AG04450 (cell line): ENCODE results near the gene B3GALT6. TPM values are rescaled to one million over a fixed set of nuclear protein-coding genes. Genes with fewer than 3 reads are reported as not detected.

Experiments used
- CTCF ChIA-PET: fragments of 300-600, 350-600 bp; formaldehyde crosslinking; extraction: SDS; loops from one replicate; lab custom pipeline; 2022; ENCODE audit warnings: antibody characterized with exemption, inconsistent platforms; lab: Charles Lee
- POLR2A ChIA-PET: fragments of 350-600 bp; formaldehyde crosslinking; extraction: SDS; loops from one replicate; lab custom pipeline; 2021; ENCODE audit warnings: antibody characterized with exemption, inconsistent platforms; lab: Yijun Ruan, JAX
- DNase-seq: peaks from one replicate; pipeline ENCODE4 v3.0.0-alpha.2; 2011; ENCODE audit warnings: low read depth, low spot score
- H3K27ac ChIP-seq: one replicate; pipeline ENCODE4 v1.5.1; 2012; ENCODE audit warnings: low read depth, low read length, control low read depth
- H3K27me3 ChIP-seq: one replicate; pipeline ENCODE4 v1.6.0; 2012; ENCODE audit warnings: low read length; ENCODE audit not compliant: control insufficient read depth, insufficient read depth
- H3K4me3 ChIP-seq: 2 replicates; pipeline ENCODE4 v1.5.1; 2011; ENCODE audit warnings: mild to moderate bottlenecking, low read depth, low read length, control low read depth
- H3K9me3 ChIP-seq: 2 replicates; pipeline ENCODE4 v1.5.1; 2012; ENCODE audit warnings: low read length; ENCODE audit not compliant: control insufficient read depth, insufficient read depth
- polyA plus RNA-seq: library from polyadenylated mRNA; depleted of rRNA; stranded (reverse); fragments of >200 nt; gene quantifications from 2 replicates; pipeline ENCODE4 v1.2.3, GENCODE V29; 2011
- TF ChIP-seq, protein P1 (sequence below): IDR thresholded peaks from 2 replicates; pipeline ENCODE4 v1.5.1; 2011; ENCODE audit warnings: low read depth, low read length, control low read depth, inconsistent platforms

B3GALT6 gene
- polyA plus RNA-seq, 1 experiment = 15.2 TPM

DNA sequence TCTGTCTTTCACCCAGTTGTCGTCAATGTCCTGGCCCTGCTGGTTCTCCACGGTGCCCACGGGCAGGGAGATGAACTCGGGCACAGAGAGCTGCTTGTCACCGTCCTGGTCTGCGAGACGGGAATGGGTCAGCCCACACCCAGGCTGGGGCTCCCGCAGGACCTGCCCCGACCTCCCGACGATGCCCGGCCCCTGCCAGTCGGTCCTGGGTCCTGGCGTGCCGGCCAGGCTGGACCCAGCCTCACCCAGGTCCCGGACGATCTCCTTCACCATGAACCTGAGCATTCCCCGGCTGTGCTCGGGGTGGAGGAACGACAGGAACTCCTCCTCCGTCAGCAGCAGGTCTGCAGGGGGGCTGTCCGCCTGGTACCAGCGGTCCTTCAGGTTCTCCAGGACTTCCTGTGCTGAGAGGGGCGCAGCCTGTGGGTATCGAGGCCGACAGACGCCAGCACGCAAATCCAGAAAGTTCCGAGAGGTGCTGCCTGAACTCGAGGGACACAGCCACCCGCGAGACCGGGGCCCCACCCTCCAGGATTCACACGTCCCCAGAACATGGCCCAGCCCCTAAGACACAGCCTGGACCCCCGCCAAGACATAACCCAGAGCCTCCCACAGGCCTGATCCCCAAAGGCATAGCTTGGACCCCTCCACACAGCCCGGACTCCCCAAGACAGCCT lies 13.4 kb upstream of the B3GALT6 start:
- H3K27ac ChIP-seq = no peak overlapping the region
- DNase-seq = no peak
- POLR2A ChIA-PET = no interaction called here
- CTCF ChIA-PET = no interaction called here
- no peaks in the 10 kb centered on the region for H3K27me3 ChIP-seq
- TF ChIP-seq, protein P1, sequence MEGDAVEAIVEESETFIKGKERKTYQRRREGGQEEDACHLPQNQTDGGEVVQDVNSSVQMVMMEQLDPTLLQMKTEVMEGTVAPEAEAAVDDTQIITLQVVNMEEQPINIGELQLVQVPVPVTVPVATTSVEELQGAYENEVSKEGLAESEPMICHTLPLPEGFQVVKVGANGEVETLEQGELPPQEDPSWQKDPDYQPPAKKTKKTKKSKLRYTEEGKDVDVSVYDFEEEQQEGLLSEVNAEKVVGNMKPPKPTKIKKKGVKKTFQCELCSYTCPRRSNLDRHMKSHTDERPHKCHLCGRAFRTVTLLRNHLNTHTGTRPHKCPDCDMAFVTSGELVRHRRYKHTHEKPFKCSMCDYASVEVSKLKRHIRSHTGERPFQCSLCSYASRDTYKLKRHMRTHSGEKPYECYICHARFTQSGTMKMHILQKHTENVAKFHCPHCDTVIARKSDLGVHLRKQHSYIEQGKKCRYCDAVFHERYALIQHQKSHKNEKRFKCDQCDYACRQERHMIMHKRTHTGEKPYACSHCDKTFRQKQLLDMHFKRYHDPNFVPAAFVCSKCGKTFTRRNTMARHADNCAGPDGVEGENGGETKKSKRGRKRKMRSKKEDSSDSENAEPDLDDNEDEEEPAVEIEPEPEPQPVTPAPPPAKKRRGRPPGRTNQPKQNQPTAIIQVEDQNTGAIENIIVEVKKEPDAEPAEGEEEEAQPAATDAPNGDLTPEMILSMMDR = no peak
- peaks cover 14% of the 10 kb centered on the region; the same call in 1 of the 2 replicates for H3K9me3 ChIP-seq
- H3K4me3 ChIP-seq = no peak overlapping the region

DNA sequence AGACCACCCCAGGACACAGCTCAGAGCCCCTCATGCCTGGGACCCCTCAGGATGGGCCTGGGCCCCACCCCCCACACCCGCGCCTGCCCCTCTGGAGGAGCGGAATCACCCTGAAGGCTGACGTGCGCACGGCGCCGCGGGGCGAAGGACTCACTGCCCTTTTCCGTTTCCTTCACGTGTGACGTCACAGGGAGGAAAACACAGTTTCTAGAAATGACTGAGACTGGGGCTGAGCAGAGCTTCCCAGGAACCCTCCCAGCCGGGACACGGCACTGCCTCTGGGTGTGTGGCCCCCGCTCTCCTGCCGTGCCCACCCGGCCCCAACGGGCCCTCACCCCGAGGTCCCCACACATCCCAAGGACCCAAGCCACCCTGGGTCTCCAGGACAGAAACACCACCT lies 12.7 kb upstream of the B3GALT6 start:
- peaks cover 14% of the 10 kb centered on the region; the same call in 1 of the 2 replicates for H3K9me3 ChIP-seq
- ChIA-PET POLR2A (no interaction called here), CTCF (no interaction called here)
- no peak overlapping the region for H3K27ac ChIP-seq
- no peak for DNase-seq
- TF ChIP-seq, protein P1 = no peak
- H3K4me3 ChIP-seq = no peak overlapping the region
- no peaks in the 10 kb centered on the region for H3K27me3 ChIP-seq

DNA sequence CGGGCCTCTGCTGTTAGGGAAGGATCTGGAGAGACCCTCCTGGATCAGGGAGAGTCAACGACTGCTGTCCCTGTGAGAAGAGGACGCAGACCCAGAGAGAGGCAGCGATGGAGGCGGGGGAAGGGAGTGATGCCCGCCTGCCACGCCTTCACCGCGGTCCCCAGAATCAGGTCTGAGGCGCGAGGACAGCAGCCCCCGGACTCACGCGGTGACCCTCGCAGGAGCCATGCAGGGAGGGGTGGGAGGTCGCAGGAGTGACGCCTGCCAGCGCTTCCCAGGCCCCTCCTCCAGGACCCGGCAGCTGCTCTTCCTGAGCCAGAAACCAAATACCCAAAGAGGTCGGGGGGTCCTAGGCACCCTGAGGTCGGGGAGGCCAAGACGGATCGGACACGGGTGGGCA lies 11.8 kb upstream of the B3GALT6 start:
- no peak for DNase-seq
- H3K27ac ChIP-seq = no peak overlapping the region
- H3K9me3 ChIP-seq = peaks cover 14% of the 10 kb centered on the region; the same call in 1 of the 2 replicates
- no peak overlapping the region for H3K4me3 ChIP-seq
- ChIA-PET CTCF (no interaction called here), POLR2A (no interaction called here)
- no peaks in the 10 kb centered on the region for H3K27me3 ChIP-seq
- TF ChIP-seq, protein P1 = no peak

DNA sequence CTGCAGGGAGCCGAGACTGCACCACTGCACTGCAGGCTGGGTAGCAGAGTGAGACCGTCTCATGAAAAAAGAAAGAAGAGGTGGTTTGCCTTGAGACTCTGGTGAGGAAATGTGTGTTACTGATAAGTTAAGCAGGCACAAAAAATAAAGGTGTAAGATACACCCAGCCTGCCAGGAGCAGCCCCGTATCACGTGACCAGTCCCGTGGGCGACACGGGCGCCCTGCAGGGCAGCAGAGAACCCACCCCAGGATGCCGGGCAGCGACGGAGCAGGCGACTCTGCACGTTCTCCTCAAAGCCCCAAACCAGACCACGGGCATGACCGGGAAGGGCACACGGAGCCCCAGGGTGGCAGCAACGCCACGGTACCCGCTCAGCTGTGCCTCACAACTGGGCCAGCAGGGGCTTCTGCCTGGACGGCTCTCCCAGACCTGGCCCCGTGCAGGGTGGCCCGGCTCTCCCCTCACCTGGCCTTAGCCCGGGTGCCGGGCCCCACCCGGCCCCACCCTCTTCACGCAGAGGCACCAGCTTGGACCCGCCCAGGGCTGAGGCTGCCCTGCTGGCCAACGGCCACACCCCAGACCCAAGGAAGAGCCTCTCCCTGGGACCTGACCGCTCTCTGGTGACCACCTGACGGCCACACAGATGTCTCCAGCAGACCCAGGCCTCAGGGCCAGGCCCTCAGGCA lies 10.0 kb upstream of the B3GALT6 start:
- Histone ChIP-seq H3K9me3 (peaks cover 14% of the 10 kb centered on the region; the same call in 1 of the 2 replicates), H3K27ac (no peak overlapping the region), H3K4me3 (no peak overlapping the region), H3K27me3 (no peaks in the 10 kb centered on the region)
- no peak for DNase-seq
- CTCF ChIA-PET = no interaction called here
- POLR2A ChIA-PET = interaction anchor here (0.6 kb wide), 1 partner anchor 181 kb away, joined by 4 read pairs; no protein-coding TSS in a partner anchor
- TF ChIP-seq, protein P1 = no peak
